H9 (cell line): Measurements from ENCODE around the gene TMEM156. TPM values are rescaled to one million over a fixed set of nuclear protein-coding genes. Genes with fewer than 3 reads are reported as not detected.

ENCODE experiments used
- DNase-seq: peaks from one replicate; pipeline ENCODE4 v3.0.0-alpha.2; 2017
- H2AFZ ChIP-seq: one replicate; pipeline ENCODE4 v1.6.1; 2013; ENCODE audit warnings: mild to moderate bottlenecking, low read length, control low read depth, moderate library complexity
- H2AK5ac ChIP-seq: 2 replicates; pipeline ENCODE4 v1.6.1; 2013; ENCODE audit warnings: low read length, control low read depth, mixed read lengths; ENCODE audit not compliant: insufficient read length
- H2BK120ac ChIP-seq: one replicate; pipeline ENCODE4 v1.6.1; 2013; ENCODE audit warnings: low read depth, mild to moderate bottlenecking, low read length, control low read depth, inconsistent platforms; ENCODE audit not compliant: poor library complexity, severe bottlenecking
- H2BK12ac ChIP-seq: 2 replicates; pipeline ENCODE4 v1.6.1; 2013; ENCODE audit warnings: low read length, control low read depth, mixed read lengths, low read depth; ENCODE audit not compliant: insufficient read length
- H2BK15ac ChIP-seq: 2 replicates; pipeline ENCODE4 v1.6.1; 2013; ENCODE audit warnings: low read depth, low read length, control low read depth
- H2BK20ac ChIP-seq: one replicate; pipeline ENCODE4 v1.6.1; 2013; ENCODE audit warnings: low read depth, mild to moderate bottlenecking, low read length, control low read depth, inconsistent platforms; ENCODE audit not compliant: poor library complexity, severe bottlenecking
- H2BK5ac ChIP-seq: 2 replicates; pipeline ENCODE4 v1.6.1; 2013; ENCODE audit warnings: low read length, control low read depth, mixed read lengths; ENCODE audit not compliant: insufficient read length
- H3K14ac ChIP-seq: 2 replicates; pipeline ENCODE4 v1.6.1; 2013; ENCODE audit warnings: low read length, control low read depth; ENCODE audit not compliant: insufficient read depth
- H3K18ac ChIP-seq: 2 replicates; pipeline ENCODE4 v1.6.1; 2013; ENCODE audit warnings: low read depth, mild to moderate bottlenecking, mixed read lengths, low read length, control low read depth; ENCODE audit not compliant: insufficient read length
- H3K23ac ChIP-seq: 2 replicates; pipeline ENCODE4 v1.6.1; 2013; ENCODE audit warnings: low read length, control low read depth, mixed read lengths, low read depth; ENCODE audit not compliant: insufficient read length
- H3K23me2 ChIP-seq: 2 replicates; pipeline ENCODE4 v1.6.1; 2013; ENCODE audit warnings: low read depth, mild to moderate bottlenecking, mixed read lengths, low read length, control low read depth; ENCODE audit not compliant: insufficient read length, poor library complexity, severe bottlenecking
- H3K27ac ChIP-seq: 2 replicates; pipeline ENCODE4 v1.5.1; 2013; ENCODE audit warnings: low read length, control low read depth, mixed read lengths, low read depth; ENCODE audit not compliant: insufficient read length
- H3K27me3 ChIP-seq: 2 replicates; pipeline ENCODE4 v1.6.1; 2013; ENCODE audit warnings: low read length, control low read depth, inconsistent platforms; ENCODE audit not compliant: insufficient read depth
- H3K4ac ChIP-seq: 2 replicates; pipeline ENCODE4 v1.6.1; 2013; ENCODE audit warnings: low read depth, mild to moderate bottlenecking, control low read depth, inconsistent platforms, low read length, moderate library complexity
- H3K4me1 ChIP-seq: 2 replicates; pipeline ENCODE4 v1.6.1; 2013; ENCODE audit warnings: low read length, control low read depth, inconsistent platforms; ENCODE audit not compliant: insufficient read depth
- H3K4me2 ChIP-seq: 2 replicates; pipeline ENCODE4 v1.6.1; 2013; ENCODE audit warnings: low read length, control low read depth, mixed read lengths; ENCODE audit not compliant: insufficient read length, insufficient read depth
- H3K56ac ChIP-seq: 2 replicates; pipeline ENCODE4 v1.6.1; 2013; ENCODE audit warnings: low read depth, mild to moderate bottlenecking, mixed read lengths, low read length, control low read depth; ENCODE audit not compliant: insufficient read length
- H3K79me1 ChIP-seq: 2 replicates; pipeline ENCODE4 v1.6.1; 2013; ENCODE audit warnings: low read depth, mild to moderate bottlenecking, moderate library complexity, low read length, control low read depth, inconsistent platforms; ENCODE audit not compliant: insufficient read depth, poor library complexity, severe bottlenecking
- H3K79me2 ChIP-seq: 2 replicates; pipeline ENCODE4 v1.6.1; 2013; ENCODE audit warnings: low read length, control low read depth, inconsistent platforms; ENCODE audit not compliant: insufficient read depth
- H3K9ac ChIP-seq: 2 replicates; pipeline ENCODE4 v1.6.1; 2013; ENCODE audit warnings: low read length, control low read depth, mixed read lengths; ENCODE audit not compliant: insufficient read length; ENCODE audit errors: extremely low read depth
- H3K9me3 ChIP-seq: one replicate; pipeline ENCODE4 v1.6.1; 2013; ENCODE audit warnings: low read depth, low read length, inconsistent platforms; ENCODE audit not compliant: control insufficient read depth
- H3T11ph ChIP-seq: one replicate; pipeline ENCODE4 v1.6.1; 2013; ENCODE audit warnings: mild to moderate bottlenecking, low read length, control low read depth, inconsistent platforms
- H4K20me1 ChIP-seq: one replicate; pipeline ENCODE4 v1.6.1; 2013; ENCODE audit not compliant: control insufficient read depth, insufficient read length, insufficient read depth
- H4K5ac ChIP-seq: 2 replicates; pipeline ENCODE4 v1.6.1; 2013; ENCODE audit warnings: low read depth, mild to moderate bottlenecking, mixed read lengths, low read length, control low read depth; ENCODE audit not compliant: insufficient read length
- H4K8ac ChIP-seq: replicated peaks from 2 replicates; pipeline ENCODE4 v1.6.1; 2013; ENCODE audit warnings: low read length, control low read depth, mixed read lengths, low read depth; ENCODE audit not compliant: insufficient read length
- H4K91ac ChIP-seq: 2 replicates; pipeline ENCODE4 v1.6.1; 2013; ENCODE audit warnings: low read depth, mild to moderate bottlenecking, moderate library complexity, mixed read lengths, low read length, control low read depth; ENCODE audit not compliant: insufficient read length
- H3K27ac Mint-ChIP-seq, 3 experiments: 2 replicates in 2 of 3; 3 replicates in 1 of 3; pipeline ENCODE4 v1.8.0; 2020 to 2021; ENCODE audit warnings: mixed read lengths in 3 of 3, mild to moderate bottlenecking in 1 of 3, moderate library complexity in 1 of 3
- H3K27me3 Mint-ChIP-seq: 2 replicates; pipeline ENCODE4 v1.8.0; 2021; ENCODE audit warnings: low read depth, mild to moderate bottlenecking, moderate library complexity, mixed read lengths
- H3K36me3 Mint-ChIP-seq, 3 experiments: 2 replicates in 2 of 3; 3 replicates in 1 of 3; pipeline ENCODE4 v1.8.0; 2020 to 2021; ENCODE audit warnings: low read depth in 3 of 3, mixed read lengths in 3 of 3; ENCODE audit not compliant: insufficient read depth in 1 of 3
- H3K4me1 Mint-ChIP-seq, 2 experiments: 2 replicates each; pipeline ENCODE4 v1.8.0; 2020; ENCODE audit warnings: mixed read lengths in 2 of 2
- H3K4me3 Mint-ChIP-seq, 2 experiments: 2 replicates in 1 of 2; 3 replicates in 1 of 2; pipeline ENCODE4 v1.8.0; 2020 to 2021; ENCODE audit warnings: mild to moderate bottlenecking in 2 of 2, mixed read lengths in 2 of 2, moderate library complexity in 1 of 2
- H3K9me3 Mint-ChIP-seq, 2 experiments: 2 replicates in 1 of 2; 3 replicates in 1 of 2; pipeline ENCODE4 v1.8.0; 2020; ENCODE audit warnings: mild to moderate bottlenecking in 2 of 2, mixed read lengths in 2 of 2, moderate library complexity in 1 of 2
- CTCF ChIP-seq: fragments of 200-600 bp; sonication (generic); conservative IDR thresholded peaks from 3 replicates; pipeline ENCODE4 v1.8.0; 2021; ENCODE audit warnings: antibody characterized with exemption, mild to moderate bottlenecking
- WGBS: extraction: QIAGEN DNeasy Blood & Tissue Kit; methylation state at CpG from one replicate; pipeline ENCODE4 v1.1.7; 2013; ENCODE audit warnings: missing lambda C conversion rate, low lambda C conversion rate, mixed read lengths; ENCODE audit not compliant: insufficient read length; ENCODE audit errors: extremely low coverage; 5-methylcytosine and 5-hydroxymethylcytosine counted together
- total RNA-seq: library from RNA; stranded (reverse); gene quantifications from 2 replicates; pipeline ENCODE4 v1.2.1, GENCODE V29; 2021

The TMEM156 gene
- total RNA-seq, 1 experiment from 2014 or later: not detected

GRCh38 chr4:39023059-39023458 is 9.2 kb downstream of the TMEM156 start:
- H3K18ac ChIP-seq: no peak overlapping the region
- no peak overlapping the region for H2AFZ ChIP-seq
- no peak overlapping the region for H2AK5ac ChIP-seq
- Mint-ChIP-seq H3K36me3 (no peaks in the 10 kb centered on the region), H3K27ac (no peak overlapping the region; a peak in 1 of 7 replicates), H3K9me3 (peaks cover 0 to 2% of the 10 kb centered on the region in 2 experiments; a peak in 2 of 5 replicates), H3K4me3 (no peak overlapping the region), H3K27me3 (no peaks in the 10 kb centered on the region), H3K4me1 (no peaks in the 10 kb centered on the region)
- no peak overlapping the region for H3K56ac ChIP-seq
- H3K27ac ChIP-seq: no peak overlapping the region
- H2BK12ac ChIP-seq: no peak overlapping the region
- H2BK120ac ChIP-seq: no peak overlapping the region
- H4K5ac ChIP-seq: no peak overlapping the region
- no peak for TF ChIP-seq CTCF
- H3K23ac ChIP-seq: no peak overlapping the region
- no peaks in the 10 kb centered on the region for H3K4me1 ChIP-seq
- no peak overlapping the region for H3K4me2 ChIP-seq
- H2BK15ac ChIP-seq: no peak overlapping the region
- no peak overlapping the region for H4K8ac ChIP-seq
- H4K91ac ChIP-seq: no peak overlapping the region
- H3K23me2 ChIP-seq: no peaks in the 10 kb centered on the region
- no peaks in the 10 kb centered on the region for H4K20me1 ChIP-seq
- no peaks in the 10 kb centered on the region for H3K9me3 ChIP-seq
- DNase-seq: no peak
- no peaks in the 10 kb centered on the region for H3K79me2 ChIP-seq
- H3K14ac ChIP-seq: no peak overlapping the region
- H3T11ph ChIP-seq: no peak overlapping the region
- no peak overlapping the region for H3K9ac ChIP-seq
- no peak overlapping the region for H2BK5ac ChIP-seq
- H3K27me3 ChIP-seq: no peaks in the 10 kb centered on the region
- no peak overlapping the region for H2BK20ac ChIP-seq
- WGBS: no CpG with 5 or more reads among the region's 1 CpG
- no peak overlapping the region for H3K4ac ChIP-seq
- no peaks in the 10 kb centered on the region for H3K79me1 ChIP-seq
